Measurements from ENCODE around the gene NFKBIE. TPM values are rescaled to one million over a fixed set of nuclear protein-coding genes. Genes with fewer than 3 reads are reported as not detected.

The NFKBIE gene
- total and polyA plus RNA-seq, 7 donors: 4.7 to 16.2 (median 10.0) TPM

GRCh38 chr6:44245912-44246662 is 19.3 kb downstream of the NFKBIE start:
- Histone ChIP-seq H3K27ac (peak overlapping the region; percentile 96 to 99 (median 96)), H3K27me3 (no peaks in the 10 kb centered on the region), H3K36me3 (peaks cover 10 to 25% (median 23%) of the 10 kb centered on the region in 4 donors), H3K4me1 (peaks cover 0 to 25% (median 24%) of the 10 kb centered on the region in 4 donors), H3K4me3 (peak overlapping the region; percentile 68 to 98 (median 82)), H3K9me3 (no peaks in the 10 kb centered on the region)
- 1 to 2% methylated on average over 62 of the region's 62 CpGs for WGBS, 2 donors
- intact Hi-C loops (cut with DNase I): loop anchor here (1.0 kb wide), 2 partner anchors 8 to 12 kb away; no protein-coding TSS in a partner anchor
- peak; percentile 94 for DNase-seq
- no peak for TF ChIP-seq POLR2A (IDR thresholded peaks at IDR 0.05)
- peak; percentile 4 to 85 (median 30) for TF ChIP-seq POLR2AphosphoS5 (IDR thresholded peaks at IDR 0.05)
- peak in 1 of 4 donors; percentile 33 for TF ChIP-seq EP300 (IDR thresholded peaks at IDR 0.05)
- TF ChIP-seq CTCF (IDR thresholded peaks at IDR 0.05): no peak

- Histone ChIP-seq H3K4me1 (peaks cover 0 to 25% (median 24%) of the 10 kb centered on the region in 4 donors), H3K27me3 (no peaks in the 10 kb centered on the region), H3K4me3 (peak overlapping the region; percentile 68 to 98 (median 82)), H3K27ac (peak overlapping the region; percentile 96 to 99 (median 96)), H3K9me3 (no peaks in the 10 kb centered on the region), H3K36me3 (peaks cover 4 to 18% (median 17%) of the 10 kb centered on the region in 4 donors)
- DNase-seq: no peak
- WGBS, 2 donors: 78 to 81% methylated on average over 12 of the region's 12 CpGs
- TF ChIP-seq EP300 (IDR thresholded peaks at IDR 0.05) (no peak), POLR2AphosphoS5 (IDR thresholded peaks at IDR 0.05) (peak in 1 of 4 donors; percentile 2)
- intact Hi-C loops (cut with DNase I): no loop called here
These were observed 19.9 kb downstream of the NFKBIE start for GRCh38 chr6:44245391-44245911.

GRCh38 chr6:44243345-44243744 is 22.0 kb downstream of the NFKBIE start:
- TF ChIP-seq POLR2A (IDR thresholded peaks at IDR 0.05) (no peak), EP300 (IDR thresholded peaks at IDR 0.05) (no peak)
- H3K27ac ChIP-seq: no peak overlapping the region
- intact Hi-C loops (cut with DNase I): no loop called here

GRCh38 chr6:44238687-44239350 is 26.5 kb downstream of the NFKBIE start:
- Histone ChIP-seq H3K27me3 (no peaks in the 10 kb centered on the region), H3K4me3 (no peak overlapping the region), H3K9me3 (no peaks in the 10 kb centered on the region), H3K27ac (peak overlapping the region; percentile 94 to 98 (median 97)), H3K4me1 (peaks cover 0 to 46% (median 41%) of the 10 kb centered on the region in 4 donors), H3K36me3 (no peaks in the 10 kb centered on the region)
- DNase-seq: no peak
- 69 to 85% methylated on average over 7 of the region's 7 CpGs for WGBS, 2 donors
- intact Hi-C loops (cut with DNase I): loop anchor here (1.0 to 10.0 kb wide), 2 partner anchors 7 to 144 kb away; no protein-coding TSS in a partner anchor
- TF ChIP-seq POLR2A (IDR thresholded peaks at IDR 0.05): no peak
- TF ChIP-seq POLR2AphosphoS5 (IDR thresholded peaks at IDR 0.05): no peak
- TF ChIP-seq CTCF (IDR thresholded peaks at IDR 0.05): no peak
- TF ChIP-seq EP300 (IDR thresholded peaks at IDR 0.05): no peak

More at GRCh38 chr6:44243345-44243744, 22.0 kb downstream of the NFKBIE start:
- Histone ChIP-seq H3K4me1 (peaks cover 0 to 16% (median 13%) of the 10 kb centered on the region in 4 donors), H3K4me3 (no peak overlapping the region), H3K9me3 (no peaks in the 10 kb centered on the region), H3K36me3 (no peaks in the 10 kb centered on the region), H3K27me3 (no peaks in the 10 kb centered on the region)
- no peak for DNase-seq
- 91 to 94% methylated on average over 7 of the region's 7 CpGs for WGBS, 2 donors

GRCh38 chr6:44237813-44238433 is 27.4 kb downstream of the NFKBIE start:
- peak; percentile 91 for DNase-seq
- Histone ChIP-seq H3K27me3 (no peaks in the 10 kb centered on the region), H3K27ac (peak overlapping the region; percentile 94 to 98 (median 97)), H3K4me1 (peaks cover 0 to 55% (median 50%) of the 10 kb centered on the region in 4 donors), H3K4me3 (peak overlapping the region; percentile 50 to 67 (median 62)), H3K36me3 (peaks cover 0 to 4% (median 2%) of the 10 kb centered on the region in 4 donors), H3K9me3 (no peaks in the 10 kb centered on the region)
- intact Hi-C loops (cut with DNase I): loop anchor here (1.0 to 10.0 kb wide), 2 partner anchors 8 to 143 kb away; no protein-coding TSS in a partner anchor
- 2% methylated on average over 42 of the region's 42 CpGs for WGBS, 2 donors
- TF ChIP-seq POLR2A (IDR thresholded peaks at IDR 0.05) (peak in 1 of 2 donors; percentile 24), POLR2AphosphoS5 (IDR thresholded peaks at IDR 0.05) (peak in 3 of 4 donors; percentile 18 to 84 (median 74)), EP300 (IDR thresholded peaks at IDR 0.05) (peak in 1 of 4 donors; percentile 23), CTCF (IDR thresholded peaks at IDR 0.05) (peak; percentile 98 to 99 (median 98))
